Measurements from ENCODE around the gene NUMB.

NUMB gene

GRCh38 chr14:73234029-73234428 is 224.3 kb downstream of the NUMB start:
- H3K27ac Mint-ChIP-seq, result no peak overlapping the region
- DNase-seq, result no peak
- no peaks in the 10 kb centered on the region for H3K36me3 Mint-ChIP-seq (ENCODE audit: low read depth)
- H3K4me3 Mint-ChIP-seq, result no peak overlapping the region
- H3K9me3 Mint-ChIP-seq, result no peaks in the 10 kb centered on the region
- H3K27me3 Mint-ChIP-seq, result peaks cover 59% of the 10 kb centered on the region
- H3K4me1 Mint-ChIP-seq (ENCODE audit: low read depth), result peaks cover 11% of the 10 kb centered on the region

- Mint-ChIP-seq H3K27me3 (peaks cover 54% of the 10 kb centered on the region), H3K4me1 (ENCODE audit: low read depth) (peaks cover 8% of the 10 kb centered on the region), H3K36me3 (ENCODE audit: low read depth) (no peaks in the 10 kb centered on the region), H3K4me3 (no peak overlapping the region), H3K9me3 (no peaks in the 10 kb centered on the region), H3K27ac (no peak overlapping the region)
- no peak for DNase-seq
Observed at GRCh38 chr14:73233564-73233963, 224.8 kb downstream of the NUMB start.

GRCh38 chr14:73232984-73233383 is 225.4 kb downstream of the NUMB start:
- Mint-ChIP-seq H3K9me3 (no peaks in the 10 kb centered on the region), H3K36me3 (ENCODE audit: low read depth) (peaks cover 2% of the 10 kb centered on the region), H3K27ac (no peak overlapping the region), H3K4me3 (no peak overlapping the region), H3K27me3 (peaks cover 50% of the 10 kb centered on the region), H3K4me1 (ENCODE audit: low read depth) (peaks cover 4% of the 10 kb centered on the region)
- no peak for DNase-seq

GRCh38 chr14:73231981-73232851 is 226.1 kb downstream of the NUMB start:
- H3K4me1 Mint-ChIP-seq (ENCODE audit: low read depth), result peaks cover 4% of the 10 kb centered on the region

GRCh38 chr14:73230051-73230450 is 228.3 kb downstream of the NUMB start:
- no peak for DNase-seq
- H3K4me3 Mint-ChIP-seq, result no peak overlapping the region
- H3K4me1 Mint-ChIP-seq (ENCODE audit: low read depth), result no peaks in the 10 kb centered on the region
- H3K27me3 Mint-ChIP-seq, result peaks cover 28% of the 10 kb centered on the region
- no peak overlapping the region for H3K27ac Mint-ChIP-seq
- peaks cover 13% of the 10 kb centered on the region for H3K36me3 Mint-ChIP-seq (ENCODE audit: low read depth)
- H3K9me3 Mint-ChIP-seq, result no peaks in the 10 kb centered on the region

More at GRCh38 chr14:73231981-73232851, 226.1 kb downstream of the NUMB start:
- no peak overlapping the region for H3K4me3 Mint-ChIP-seq
- DNase-seq, result no peak
- peaks cover 49% of the 10 kb centered on the region for H3K27me3 Mint-ChIP-seq
- H3K27ac Mint-ChIP-seq, result no peak overlapping the region
- no peaks in the 10 kb centered on the region for H3K9me3 Mint-ChIP-seq
- peaks cover 2% of the 10 kb centered on the region for H3K36me3 Mint-ChIP-seq (ENCODE audit: low read depth)

GRCh38 chr14:73227812-73228781 is 230.2 kb downstream of the NUMB start:
- Mint-ChIP-seq H3K9me3 (no peaks in the 10 kb centered on the region), H3K27ac (no peak overlapping the region), H3K4me1 (ENCODE audit: low read depth) (peaks cover 2% of the 10 kb centered on the region), H3K4me3 (no peak overlapping the region), H3K36me3 (ENCODE audit: low read depth) (peaks cover 24% of the 10 kb centered on the region), H3K27me3 (peaks cover 8% of the 10 kb centered on the region)
- DNase-seq, result no peak

GRCh38 chr14:73225496-73225895 is 232.8 kb downstream of the NUMB start:
- no peak for DNase-seq
- H3K27ac Mint-ChIP-seq, result no peak overlapping the region

More at GRCh38 chr14:73225496-73225895, 232.8 kb downstream of the NUMB start:
- no peak overlapping the region for H3K4me3 Mint-ChIP-seq
- no peaks in the 10 kb centered on the region for H3K27me3 Mint-ChIP-seq
- peaks cover 22% of the 10 kb centered on the region for H3K4me1 Mint-ChIP-seq (ENCODE audit: low read depth)
- H3K36me3 Mint-ChIP-seq (ENCODE audit: low read depth), result peaks cover 45% of the 10 kb centered on the region
- no peaks in the 10 kb centered on the region for H3K9me3 Mint-ChIP-seq

All from activated T-cell treated with anti-CD3 and anti-CD28 coated beads, Interleukin-2, amount 50 U/mL, for 24 hours (primary cell).